ENCODE data around the gene AGR3. TPM values are rescaled to one million over a fixed set of nuclear protein-coding genes. Genes with fewer than 3 reads are reported as not detected.

The AGR3 gene
- total and polyA plus RNA-seq, 2 donors (not counting 3 experiments of a cell fraction or from before 2014, with no cell fraction given), result not detected

DNA sequence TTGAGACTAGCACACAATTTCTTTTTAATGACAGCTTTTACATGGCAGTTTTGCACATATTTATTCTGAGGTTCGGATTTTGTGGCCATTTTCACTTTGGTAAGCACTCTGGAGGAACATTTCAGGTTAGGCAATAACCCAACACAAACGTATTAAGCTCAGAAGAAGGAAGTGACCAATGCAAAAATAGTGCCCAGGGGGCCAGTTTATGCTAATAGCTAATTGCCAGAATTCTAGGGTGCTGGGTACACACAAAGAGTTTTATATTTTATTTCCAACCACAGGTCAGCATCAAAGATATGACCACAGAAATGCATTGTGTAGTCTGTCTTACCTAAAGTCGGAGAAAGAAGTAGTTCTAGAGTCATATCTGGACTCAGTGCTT is 68.6 kb downstream of the AGR3 start:
- Histone ChIP-seq H3K9me1 (replicated peaks; ENCODE audit: control insufficient read depth, extremely low read depth, insufficient read depth, low read length) (no peaks in the 10 kb centered on the region), H3K27me3 (ENCODE audit: control insufficient read depth in 2 of 2, insufficient read depth in 2 of 2, low read length in 2 of 2) (no peaks in the 10 kb centered on the region), H3K4me1 (ENCODE audit: control insufficient read depth, extremely low read depth, insufficient read depth, low read length) (peaks cover 7% of the 10 kb centered on the region), H3K79me2 (ENCODE audit: control insufficient read depth, insufficient read depth, low read length) (no peaks in the 10 kb centered on the region), H3K9me3 (replicated peaks; ENCODE audit: control insufficient read depth, insufficient read depth, low read length) (no peaks in the 10 kb centered on the region), H3K27ac (ENCODE audit: insufficient read depth, low read depth, low read length) (no peak overlapping the region), H4K20me1 (replicated peaks; ENCODE audit: control insufficient read depth, extremely low read depth, insufficient read depth, low read length) (no peaks in the 10 kb centered on the region), H2AFZ (ENCODE audit: low read depth, low read length) (no peak overlapping the region), H3K9ac (replicated peaks; ENCODE audit: extremely low read depth, insufficient read depth, low read length) (no peak overlapping the region), H3K4me3 (replicated peaks in 1 of 3; ENCODE audit: insufficient read depth in 1 of 3, low read depth in 1 of 3, low read length in 3 of 3) (no peak overlapping the region), H3K4me2 (ENCODE audit: insufficient read depth, low read length) (no peak overlapping the region), H3K36me3 (ENCODE audit: control insufficient read depth in 2 of 2, extremely low read depth in 1 of 2, insufficient read depth in 2 of 2, low read length in 2 of 2) (no peaks in the 10 kb centered on the region)
- TF ChIP-seq POLR2AphosphoS5 (IDR thresholded peaks at IDR 0.05; ENCODE audit: insufficient read depth, low read depth, low read length) (no peak), MYC (IDR thresholded peaks at IDR 0.05; ENCODE audit: low read depth, low read length) (no peak), FOS (IDR thresholded peaks at IDR 0.05; ENCODE audit: borderline replicate concordance, insufficient read depth, low read length) (no peak), EZH2 (IDR thresholded peaks at IDR 0.05; ENCODE audit: borderline replicate concordance, low read depth, low read length, severe bottlenecking) (no peak), GATA2 (IDR thresholded peaks at IDR 0.05; ENCODE audit: insufficient read depth, insufficient read length, low read depth, low read length) (no peak), POLR2A (IDR thresholded peaks at IDR 0.05; ENCODE audit: low read depth, low read length) (no peak), JUN (IDR thresholded peaks at IDR 0.05; ENCODE audit: borderline replicate concordance, insufficient read depth, insufficient read length, low read depth) (no peak)
- TF ChIP-seq, protein P1, sequence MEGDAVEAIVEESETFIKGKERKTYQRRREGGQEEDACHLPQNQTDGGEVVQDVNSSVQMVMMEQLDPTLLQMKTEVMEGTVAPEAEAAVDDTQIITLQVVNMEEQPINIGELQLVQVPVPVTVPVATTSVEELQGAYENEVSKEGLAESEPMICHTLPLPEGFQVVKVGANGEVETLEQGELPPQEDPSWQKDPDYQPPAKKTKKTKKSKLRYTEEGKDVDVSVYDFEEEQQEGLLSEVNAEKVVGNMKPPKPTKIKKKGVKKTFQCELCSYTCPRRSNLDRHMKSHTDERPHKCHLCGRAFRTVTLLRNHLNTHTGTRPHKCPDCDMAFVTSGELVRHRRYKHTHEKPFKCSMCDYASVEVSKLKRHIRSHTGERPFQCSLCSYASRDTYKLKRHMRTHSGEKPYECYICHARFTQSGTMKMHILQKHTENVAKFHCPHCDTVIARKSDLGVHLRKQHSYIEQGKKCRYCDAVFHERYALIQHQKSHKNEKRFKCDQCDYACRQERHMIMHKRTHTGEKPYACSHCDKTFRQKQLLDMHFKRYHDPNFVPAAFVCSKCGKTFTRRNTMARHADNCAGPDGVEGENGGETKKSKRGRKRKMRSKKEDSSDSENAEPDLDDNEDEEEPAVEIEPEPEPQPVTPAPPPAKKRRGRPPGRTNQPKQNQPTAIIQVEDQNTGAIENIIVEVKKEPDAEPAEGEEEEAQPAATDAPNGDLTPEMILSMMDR (IDR thresholded peaks at IDR 0.05; ENCODE audit: extremely low read depth in 1 of 2, insufficient read depth in 1 of 2, low read depth in 1 of 2, low read length in 2 of 2), result no peak
- TF ChIP-seq, protein P2, sequence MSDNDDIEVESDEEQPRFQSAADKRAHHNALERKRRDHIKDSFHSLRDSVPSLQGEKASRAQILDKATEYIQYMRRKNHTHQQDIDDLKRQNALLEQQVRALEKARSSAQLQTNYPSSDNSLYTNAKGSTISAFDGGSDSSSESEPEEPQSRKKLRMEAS (IDR thresholded peaks at IDR 0.05; ENCODE audit: insufficient read depth, insufficient read length), result no peak
- CTCF ChIA-PET, result interaction anchor here (0.7 to 2.0 kb wide), 5 partner anchors 12 to 105 kb away, joined by 3 to 8 read pairs (median 3); no protein-coding TSS in a partner anchor
- dilution Hi-C loops (cut with MboI; ENCODE audit: extremely low pct_ligation_motif_present, low sequenced_read_pairs), result no loop called here
- intact Hi-C loops (cut with micrococcal nuclease), result no loop called here
- BruUV-seq (replicated peaks), result no TSS peak
- no peak for DNase-seq (ENCODE audit: low read depth, low spot score)
- no peak for FAIRE-seq
- POLR2A ChIA-PET, result no interaction called here

All from endothelial cell of umbilical vein (primary cell).